Measurements from ENCODE around the gene SORCS2.
A peak's percentile ranks its signal among the peaks of the same experiment; 100 is the strongest.

The SORCS2 gene

DNA sequence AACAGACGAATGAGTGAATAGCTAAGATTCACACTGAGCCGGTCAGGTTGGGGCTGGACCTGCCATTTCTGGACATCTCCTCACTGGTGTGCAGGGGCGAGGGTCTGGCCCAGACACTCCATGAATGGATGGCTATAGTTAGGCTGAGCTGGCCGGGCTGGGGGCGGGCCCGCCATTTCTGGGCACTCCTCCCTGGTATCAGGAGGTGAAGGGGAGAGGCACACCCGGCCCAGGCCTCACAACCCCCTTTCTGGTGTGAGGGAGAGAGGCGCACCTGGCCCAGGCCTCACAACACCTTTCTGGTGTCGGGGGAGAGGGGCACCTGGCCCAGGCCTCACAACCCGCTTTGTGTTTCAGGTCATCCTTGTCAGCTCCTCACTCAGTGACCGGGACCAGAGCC, 445.6 kb downstream of the SORCS2 start:
- DNase-seq (ENCODE audit: low read depth) = no peak

DNA sequence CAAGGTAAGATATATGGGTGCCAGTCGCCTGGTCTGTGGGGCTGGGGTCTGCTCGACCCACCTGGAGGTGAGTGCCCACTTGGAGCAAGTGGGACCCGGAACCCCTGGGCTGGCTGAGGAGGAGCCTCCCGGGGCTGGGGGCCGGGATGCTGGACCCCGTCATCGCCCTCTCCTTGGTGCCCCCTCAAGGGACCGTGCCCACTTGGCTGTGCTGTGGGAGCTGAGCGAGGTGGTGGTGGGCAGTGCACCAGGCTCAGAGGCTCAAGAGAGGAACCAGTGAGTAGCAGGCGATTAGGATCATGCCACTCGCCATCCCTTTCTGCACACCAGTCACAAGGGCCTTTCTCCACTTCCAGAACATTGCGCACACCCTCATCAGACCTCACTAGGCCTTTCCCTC, 446.2 kb downstream of the SORCS2 start:
- no peak for DNase-seq (ENCODE audit: low read depth)

DNA sequence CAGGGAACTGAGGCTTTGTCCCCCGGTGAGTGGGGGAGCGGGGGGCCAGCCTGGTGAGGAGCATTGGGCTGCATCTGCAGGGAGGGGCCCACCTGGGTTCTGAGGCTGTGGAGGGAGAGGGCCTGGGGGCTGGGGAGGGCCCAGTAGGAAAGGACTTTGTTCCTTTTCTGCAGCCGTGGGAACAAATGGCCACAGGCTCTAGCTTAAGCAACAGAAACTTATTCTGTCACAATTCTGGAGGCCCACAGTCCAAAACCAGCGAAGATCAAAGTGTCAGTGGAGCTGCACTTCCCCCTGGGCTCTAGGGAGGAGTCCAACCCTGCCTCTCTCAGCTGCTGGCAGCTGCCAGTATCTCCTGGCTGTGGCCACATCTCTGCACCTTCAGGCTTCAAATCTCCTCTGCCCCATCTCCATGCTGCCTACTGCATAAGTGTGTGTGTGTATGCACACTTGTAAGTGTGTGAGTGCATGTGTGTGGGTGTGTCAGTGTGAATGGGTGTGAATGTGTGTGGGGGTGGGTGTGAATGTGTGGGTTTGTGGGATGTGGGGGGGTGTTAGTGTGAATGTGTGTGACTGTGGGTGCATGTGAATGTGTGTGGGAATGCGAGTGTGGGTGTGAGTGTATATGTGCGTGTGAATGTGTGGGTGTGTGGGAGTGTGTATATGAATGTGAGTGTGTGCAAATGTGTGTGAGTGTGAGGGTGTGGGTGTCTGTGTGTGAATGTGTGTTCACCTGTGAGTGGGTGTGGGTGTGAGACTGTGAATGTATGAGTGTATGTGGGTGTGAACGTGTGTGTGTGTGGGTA, 446.8 kb downstream of the SORCS2 start:
- no peak for DNase-seq (ENCODE audit: low read depth)

DNA sequence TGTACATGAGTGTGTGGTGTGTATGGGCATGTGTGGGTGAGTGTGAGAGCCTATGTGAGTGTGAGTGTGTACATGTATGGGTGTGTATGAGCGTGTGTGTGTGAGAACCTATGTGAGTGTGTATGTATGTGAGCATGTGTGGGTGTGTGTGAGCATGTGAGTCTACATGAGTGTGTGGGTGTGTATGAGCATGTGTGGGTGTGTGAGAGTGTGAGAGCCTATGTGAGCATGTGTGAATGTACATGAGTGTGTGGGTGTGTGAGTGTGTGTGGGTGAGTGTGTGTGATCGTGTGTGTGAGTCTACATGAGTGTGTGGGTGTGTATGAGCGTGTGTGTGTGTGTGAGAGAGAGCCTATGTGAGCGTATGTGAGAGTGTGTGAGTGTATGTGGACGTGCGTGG, 447.8 kb downstream of the SORCS2 start:
- DNase-seq (ENCODE audit: low read depth) = no peak

DNA sequence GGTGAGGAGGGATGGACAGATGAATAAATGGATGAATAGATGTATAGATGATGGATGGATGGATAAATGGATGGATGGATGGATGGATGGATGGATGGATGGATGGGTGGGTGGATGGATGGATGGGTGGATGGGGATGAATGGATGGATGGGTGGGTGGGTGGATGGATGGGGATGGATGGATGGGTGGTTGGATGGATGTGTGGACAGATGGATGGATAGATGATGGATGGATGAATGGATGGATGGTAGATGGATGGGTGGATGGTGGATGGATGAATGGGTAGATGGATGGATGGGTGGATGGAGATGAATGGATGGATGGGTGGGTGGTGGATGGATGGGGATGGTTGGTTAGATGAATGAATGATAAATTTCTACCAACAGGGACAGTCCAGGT, 449.4 kb downstream of the SORCS2 start:
- DNase-seq (ENCODE audit: low read depth) = no peak

DNA sequence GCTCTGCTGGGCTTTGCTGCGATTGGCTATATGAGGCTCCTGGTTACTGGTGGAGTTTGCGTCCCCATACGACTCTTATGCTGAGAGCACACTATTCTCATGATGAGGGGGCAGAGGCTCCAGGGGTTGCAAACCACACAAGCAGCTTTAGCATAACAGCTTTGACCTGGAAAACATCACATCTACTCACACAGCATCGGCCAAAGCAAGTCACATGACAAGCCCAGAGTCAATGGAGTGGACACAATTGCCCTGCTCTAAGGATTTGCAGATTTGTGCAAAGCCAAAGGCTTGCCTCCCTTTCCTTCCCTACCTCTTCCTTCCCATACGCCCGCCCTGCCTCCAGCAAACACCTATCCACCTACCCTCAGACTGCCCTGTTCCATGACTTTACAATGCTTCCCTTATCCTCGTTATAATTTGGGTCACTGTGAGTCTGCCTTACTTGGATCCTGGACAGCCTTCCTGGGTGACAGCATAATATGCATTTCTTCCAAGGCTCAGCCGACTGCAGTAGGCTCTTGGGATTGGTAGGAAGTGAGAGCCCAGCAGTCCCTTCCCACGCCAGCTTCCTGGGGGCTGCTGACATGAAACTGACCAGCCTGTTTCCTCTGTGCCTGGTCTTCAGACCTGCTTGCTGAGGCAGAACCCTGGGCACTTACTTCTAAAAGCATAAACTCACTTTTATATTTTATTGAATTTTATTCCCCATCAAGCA, 450.6 kb downstream of the SORCS2 start:
- no peak for DNase-seq (ENCODE audit: low read depth)

DNA sequence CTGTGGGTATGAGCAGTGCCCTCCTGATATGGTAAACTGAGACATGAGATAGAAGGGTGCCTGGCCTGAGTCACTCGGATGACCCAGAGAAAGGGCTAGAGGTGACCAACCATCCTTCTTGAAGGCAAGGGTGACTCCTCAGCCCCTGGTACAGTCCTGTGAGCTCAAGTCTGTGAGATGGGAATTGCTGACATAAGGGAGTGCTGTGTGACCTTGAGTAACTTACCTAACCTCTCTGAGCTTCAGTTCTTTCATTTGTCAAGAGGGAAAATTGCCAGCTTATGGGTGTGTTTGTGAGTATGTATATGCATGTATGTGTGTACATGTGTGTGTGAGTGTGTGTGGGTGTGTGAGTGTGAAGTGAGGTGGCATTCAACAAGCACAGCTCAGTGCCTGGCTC, 452.8 kb downstream of the SORCS2 start:
- DNase-seq (ENCODE audit: low read depth) = no peak

DNA sequence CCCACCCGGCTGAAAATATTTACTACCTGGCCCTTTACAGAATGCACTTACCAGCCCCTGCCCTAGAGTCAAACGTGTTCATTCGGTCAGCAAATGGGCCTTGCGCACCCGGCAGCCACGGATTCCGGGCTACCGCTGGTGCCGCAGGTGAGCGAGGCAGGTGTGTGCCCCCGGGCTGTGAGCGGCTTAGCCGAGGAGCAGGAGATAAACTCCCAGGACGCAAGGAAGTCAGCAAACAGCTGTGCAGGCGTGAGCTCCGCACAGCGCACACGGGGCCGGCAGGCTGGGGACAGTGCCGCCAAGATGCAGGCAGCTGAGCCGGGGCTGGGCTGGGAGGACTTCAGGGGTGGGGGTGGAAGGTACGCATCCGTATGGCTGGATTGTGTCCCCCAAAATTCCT, 453.6 kb downstream of the SORCS2 start:
- DNase-seq (ENCODE audit: low read depth) = no peak

DNA sequence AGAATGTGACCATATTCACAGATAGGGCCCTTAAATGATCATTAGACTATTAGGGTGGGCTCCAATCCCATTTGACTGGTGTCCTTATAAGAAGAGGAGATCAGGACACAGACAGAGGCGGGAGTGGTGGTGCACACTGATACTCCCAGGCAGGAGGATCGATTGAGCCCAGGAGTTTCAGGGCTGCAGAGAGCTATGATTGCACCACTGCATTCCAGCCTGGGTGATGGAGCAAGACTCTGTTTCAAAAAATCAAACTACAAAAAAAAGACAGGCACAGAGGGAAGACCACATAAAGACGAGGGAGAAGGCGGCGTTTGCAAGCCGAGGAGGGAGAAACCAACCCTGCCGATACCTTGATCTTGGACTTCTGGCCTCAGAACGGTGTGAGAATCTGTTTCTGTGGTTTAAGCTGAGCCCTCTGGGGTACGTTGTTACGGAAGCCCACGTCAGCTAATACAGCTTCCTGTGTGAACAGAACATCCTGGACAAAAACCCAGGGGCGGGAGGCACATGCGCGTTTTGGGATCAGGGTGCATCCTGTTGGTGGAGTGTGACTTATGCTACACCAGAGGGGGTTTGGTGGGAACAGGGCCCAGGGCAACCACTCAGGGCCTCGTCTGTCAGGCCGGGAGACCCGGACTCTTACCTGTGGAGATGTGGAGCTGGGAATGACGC, 454.2 kb downstream of the SORCS2 start:
- DNase-seq (ENCODE audit: low read depth) = no peak

DNA sequence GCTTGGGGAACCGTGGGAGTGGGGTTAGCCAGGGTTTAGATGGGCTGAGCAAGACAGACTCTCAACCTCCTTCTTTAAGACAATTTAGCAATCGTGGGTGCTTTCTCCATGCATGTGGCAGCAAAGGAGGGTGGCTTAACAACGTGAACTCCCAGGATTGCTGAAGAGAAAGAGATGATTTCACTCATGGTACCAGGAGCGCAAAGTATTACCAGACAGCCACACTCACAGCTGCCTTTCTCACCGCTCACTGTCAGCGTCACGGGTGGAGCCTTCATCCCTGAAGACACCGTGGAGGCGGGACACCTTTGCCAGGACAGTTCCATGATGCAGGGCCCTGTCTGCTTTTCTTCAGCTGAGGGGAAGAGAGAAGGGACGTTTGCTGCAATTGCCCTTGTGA, 454.8 kb downstream of the SORCS2 start:
- DNase-seq (ENCODE audit: low read depth) = no peak

DNA sequence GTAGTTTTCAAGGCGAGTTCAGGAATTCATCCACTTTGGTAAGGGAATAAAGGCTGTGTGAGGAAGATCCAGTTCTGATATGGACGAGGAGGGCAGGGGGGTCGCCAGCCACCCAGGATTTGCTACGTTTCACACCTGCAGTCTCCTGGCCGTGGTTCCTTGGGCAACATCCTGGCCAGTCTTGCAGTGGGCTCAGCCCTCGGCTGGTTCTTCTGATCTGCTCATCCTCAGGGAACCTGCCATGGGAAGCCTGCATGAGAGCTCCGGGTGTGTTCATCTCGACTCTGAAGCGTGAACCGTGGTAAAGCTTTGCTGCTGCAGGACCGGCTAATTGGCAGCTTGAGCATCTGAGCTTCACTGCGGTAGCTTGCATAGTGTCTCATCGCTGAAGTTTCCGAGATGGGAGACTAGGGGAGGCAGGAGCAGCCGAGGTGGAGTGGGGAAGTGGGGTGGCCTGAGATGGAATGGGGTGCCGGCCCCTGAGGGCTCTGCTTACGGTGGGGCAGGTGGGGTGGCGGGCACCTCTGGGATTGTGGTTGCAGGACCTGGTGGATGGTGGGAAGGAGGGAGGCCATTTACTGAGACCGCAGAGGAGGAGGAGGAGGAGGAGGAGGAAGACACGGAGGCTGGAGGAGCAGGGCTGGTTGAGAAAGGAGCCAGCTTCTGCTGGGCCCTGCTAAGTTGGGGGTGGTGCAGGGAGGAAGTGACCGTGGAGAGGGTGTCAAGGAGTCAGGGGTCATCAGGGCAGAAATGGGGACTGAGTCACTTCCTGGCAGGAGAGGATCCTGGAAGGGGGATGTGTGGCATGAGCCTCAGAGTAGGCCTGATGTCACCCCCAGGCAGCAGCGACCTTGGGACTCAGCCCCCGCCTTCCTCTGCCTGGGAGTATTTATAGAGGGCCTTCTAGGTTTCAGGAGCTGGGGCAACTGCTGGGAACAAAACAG, 455.5 kb downstream of the SORCS2 start:
- no peak for DNase-seq (ENCODE audit: low read depth)

DNA sequence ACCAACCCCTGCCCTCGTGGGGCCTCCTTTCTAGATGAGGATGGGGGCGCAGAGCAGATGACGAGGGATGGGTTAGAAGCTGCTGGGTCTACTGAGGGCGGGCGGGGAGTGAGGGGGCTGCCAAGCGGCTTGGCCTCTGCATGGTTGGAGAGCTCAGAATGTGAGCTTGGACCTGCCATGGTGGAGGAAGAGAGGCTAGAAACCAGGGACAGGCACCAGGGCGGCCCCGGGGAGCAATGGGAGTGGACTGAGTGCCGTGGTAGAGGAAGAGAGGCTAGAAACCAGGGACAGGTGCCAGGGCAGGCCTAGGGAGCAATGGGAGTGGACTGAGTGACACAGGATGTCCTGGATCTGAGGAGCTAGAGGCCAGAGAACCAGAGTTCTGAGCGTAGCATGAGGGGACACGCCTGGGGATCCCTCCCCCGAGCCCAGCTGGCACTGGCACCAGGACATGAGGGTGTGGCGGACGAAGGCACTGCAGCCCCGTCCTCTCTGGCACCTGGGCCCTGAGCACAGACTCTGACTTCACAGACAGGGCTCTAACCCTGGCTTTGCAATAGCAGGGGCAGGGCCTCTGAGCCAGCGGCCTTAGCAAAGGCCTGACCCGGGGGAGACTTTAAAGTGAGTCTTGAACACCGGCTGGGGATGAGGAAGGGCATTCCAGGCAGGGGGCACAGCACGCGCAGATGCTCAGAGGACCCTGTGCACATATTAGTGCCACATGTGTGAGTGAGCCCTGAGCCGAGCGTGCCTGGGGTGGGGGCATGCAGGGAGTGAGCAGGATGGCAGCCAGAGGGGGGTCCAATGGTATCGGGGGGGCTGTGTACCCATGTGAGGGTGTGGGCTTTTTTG, 456.4 kb downstream of the SORCS2 start:
- no peak for DNase-seq (ENCODE audit: low read depth)

DNA sequence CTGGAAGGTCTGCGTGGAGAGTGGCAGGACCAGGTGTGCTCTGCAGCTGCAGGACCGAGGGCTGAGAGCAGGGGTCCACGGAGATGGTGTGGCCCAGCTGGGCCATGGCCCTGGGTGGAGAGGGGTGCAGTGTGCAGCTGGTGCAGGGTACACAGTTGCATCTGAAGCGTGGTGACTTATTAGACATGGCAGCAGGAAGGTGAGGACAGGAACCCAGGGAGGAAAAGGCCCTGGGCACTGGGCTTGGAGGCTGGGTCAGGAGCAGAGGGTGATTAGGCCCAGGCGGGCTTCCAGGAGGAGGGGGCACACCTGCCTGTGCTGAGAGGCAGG, 457.0 kb downstream of the SORCS2 start:
- DNase-seq (ENCODE audit: low read depth) = no peak

DNA sequence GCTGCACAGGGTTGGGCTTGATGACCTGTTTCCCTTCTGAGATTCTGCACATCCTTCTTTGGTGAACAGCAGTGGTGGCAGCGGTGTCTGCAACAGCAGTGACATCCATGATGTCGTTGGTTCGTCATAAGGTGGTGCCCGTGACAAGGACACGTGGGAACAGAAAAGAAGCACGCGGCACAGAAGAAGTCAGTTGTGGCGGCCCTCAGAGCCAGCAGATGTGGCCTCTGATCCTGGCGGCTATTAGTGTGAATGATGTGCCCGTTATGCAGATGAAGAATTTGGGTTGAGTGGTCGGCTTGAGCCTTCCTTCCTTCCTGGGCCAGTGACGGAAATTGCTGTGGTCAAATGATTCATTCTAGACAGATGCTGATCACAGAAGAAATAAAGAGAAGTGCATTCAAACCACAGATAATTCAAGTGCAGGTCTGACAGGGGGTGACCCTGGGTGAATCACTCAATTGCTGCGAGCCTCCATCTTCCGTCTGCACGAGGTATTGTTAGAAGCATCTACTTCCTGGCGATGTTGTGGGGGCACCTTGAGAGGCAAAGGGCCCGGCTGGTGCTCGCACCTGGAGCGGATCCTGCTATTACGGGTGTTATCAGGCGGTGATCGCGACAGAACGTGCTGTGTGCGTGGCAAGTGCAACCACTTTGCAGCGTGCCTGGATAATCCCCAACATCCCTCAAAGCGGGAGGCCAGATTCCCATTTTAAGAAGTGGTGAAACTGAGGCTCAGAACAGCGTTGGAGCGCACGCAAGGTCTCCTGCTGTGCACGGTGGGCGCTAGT, 457.6 kb downstream of the SORCS2 start:
- peak; percentile 10 for DNase-seq (ENCODE audit: low read depth)

DNA sequence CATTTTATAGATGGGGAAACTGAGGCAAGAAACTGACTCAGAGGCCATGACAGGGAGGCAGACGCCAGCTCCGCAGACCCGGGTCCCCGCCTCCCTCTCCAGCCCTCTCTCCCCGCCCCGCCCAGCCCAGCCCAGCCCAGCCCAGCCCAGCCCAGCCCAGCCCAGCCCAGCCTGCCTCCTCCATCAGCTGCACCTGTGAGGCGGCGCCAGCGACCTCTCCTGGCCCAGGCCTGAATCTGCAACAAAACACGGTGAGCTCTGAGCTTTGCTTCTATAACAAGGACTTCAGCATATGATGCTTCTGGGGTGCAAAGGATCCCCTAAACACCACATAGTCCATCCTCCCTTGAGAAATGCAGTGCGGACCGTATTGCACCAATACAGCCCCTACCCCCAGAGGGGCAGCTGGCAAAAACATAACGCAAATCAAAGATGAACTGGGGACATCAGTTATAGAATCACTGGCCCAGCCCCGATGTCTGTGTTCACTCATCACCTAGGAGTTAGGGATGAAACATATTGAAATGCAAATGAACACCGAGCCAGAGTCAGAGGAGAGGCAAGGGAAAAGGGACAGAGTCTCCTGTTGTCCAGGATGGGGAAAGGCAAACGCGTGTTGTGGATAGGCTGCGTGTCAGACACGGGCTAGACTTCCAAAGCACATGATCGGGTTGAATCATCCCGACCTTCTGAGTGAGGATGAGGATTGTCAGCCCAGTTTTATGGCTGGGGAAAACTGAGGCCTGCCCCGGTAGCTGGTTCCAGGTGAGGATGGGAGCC, 458.5 kb downstream of the SORCS2 start:
- no peak for DNase-seq (ENCODE audit: low read depth)

DNA sequence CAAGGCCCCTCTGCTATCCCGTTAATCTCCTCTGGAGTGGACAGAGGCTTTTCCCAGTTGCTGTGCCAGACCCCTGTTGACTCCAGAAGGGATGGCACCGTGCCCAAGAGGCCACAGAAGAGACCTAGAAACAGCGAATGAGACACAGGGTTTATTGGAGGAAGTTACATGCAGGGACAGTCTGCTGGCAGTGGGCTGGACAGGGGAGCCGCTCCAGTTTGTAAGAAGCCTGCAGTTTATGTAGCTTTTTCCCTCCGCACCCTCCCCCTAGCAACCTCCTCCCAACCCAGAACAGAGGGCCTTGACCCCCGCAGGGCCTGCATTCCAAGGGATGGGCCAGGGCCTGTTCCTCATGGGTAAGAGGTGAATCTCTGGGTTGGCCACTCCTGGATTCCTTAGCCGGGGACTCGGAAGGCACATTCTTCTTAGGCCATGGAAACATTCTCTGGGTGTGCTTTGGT, 459.2 kb downstream of the SORCS2 start:
- no peak for DNase-seq (ENCODE audit: low read depth)

DNA sequence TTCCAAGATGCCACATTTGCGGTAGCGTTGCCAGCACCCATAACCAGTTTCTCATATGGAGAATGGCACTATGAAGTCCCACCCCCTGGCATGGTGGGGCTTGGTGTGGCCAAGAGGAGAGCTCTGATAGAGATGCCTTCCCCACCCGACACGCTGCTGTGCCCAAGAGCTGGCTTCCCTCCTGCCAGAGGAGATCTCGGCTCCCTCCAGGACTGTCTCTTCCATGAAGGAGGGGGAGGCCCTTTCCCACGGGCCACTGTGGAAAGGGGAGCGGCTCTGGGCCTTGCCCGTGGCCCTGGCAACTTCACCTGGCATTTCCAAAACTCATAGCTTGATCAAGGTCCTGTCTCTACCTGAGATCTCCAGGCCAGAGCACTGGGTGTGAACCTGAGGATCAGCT, 459.7 kb downstream of the SORCS2 start:
- no peak for DNase-seq (ENCODE audit: low read depth)

DNA sequence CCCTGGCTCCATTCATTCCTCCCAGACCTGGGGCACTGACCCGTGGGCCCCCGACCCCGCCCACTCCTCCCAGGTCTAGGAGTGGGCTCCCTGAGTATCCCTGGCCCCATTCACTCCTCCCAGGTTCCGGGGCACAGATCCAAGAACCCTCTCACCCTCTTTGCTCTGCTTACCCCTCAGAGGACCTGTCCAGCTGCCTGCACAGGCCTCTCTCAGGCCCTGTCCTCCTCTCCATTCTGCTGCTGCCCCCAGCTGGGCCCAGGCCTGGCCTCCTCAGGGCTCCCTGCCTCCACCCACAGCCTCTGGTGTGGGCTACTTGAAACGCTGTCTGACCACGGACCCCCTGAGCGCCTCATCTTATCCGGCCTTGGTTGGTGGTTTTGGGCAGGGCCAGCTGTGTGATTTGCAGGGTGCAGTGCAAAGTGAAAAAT, 460.1 kb downstream of the SORCS2 start:
- no peak for DNase-seq (ENCODE audit: low read depth)

DNA sequence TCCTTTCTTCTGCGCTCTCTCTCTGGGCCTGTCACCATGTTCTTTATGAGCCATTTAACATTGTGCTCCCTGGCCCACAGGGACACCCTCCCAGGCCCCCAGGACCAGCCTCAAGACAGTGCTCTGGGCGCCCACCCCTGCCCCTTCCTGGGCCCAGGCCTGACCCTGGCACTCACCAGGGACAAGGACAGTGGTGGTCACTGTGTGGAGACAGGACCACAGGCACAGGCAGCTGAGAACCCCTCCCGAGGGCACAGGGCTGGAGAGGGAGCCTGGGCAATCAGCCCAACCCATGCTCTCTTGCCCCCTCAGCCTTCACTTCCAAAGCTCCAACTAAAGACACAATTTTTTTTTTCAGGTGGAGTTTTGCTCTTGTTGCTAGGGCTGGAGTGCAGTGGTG, 460.6 kb downstream of the SORCS2 start:
- no peak for DNase-seq (ENCODE audit: low read depth)

All from stimulated activated CD8-positive, alpha-beta memory T cell treated with anti-CD3 and anti-CD28 coated beads, Interleukin-15, amount 100 ng/mL, for 24 hours (primary cell).